ENCODE data around the gene SFXN4. TPM values are rescaled to one million over a fixed set of nuclear protein-coding genes. Genes with fewer than 3 reads are reported as not detected.

The SFXN4 gene
- total RNA-seq, 2 donors from 2014 or later = 9.5 to 16.1 TPM

GRCh38 chr10:119120413-119120867 lies 45.1 kb downstream of the SFXN4 start:
- no peak overlapping the region for H3K4me3 ChIP-seq
- peaks cover 42% of the 10 kb centered on the region for H3K36me3 ChIP-seq
- H3K27ac ChIP-seq = no peak overlapping the region
- ATAC-seq (ENCODE audit: insufficient number of reproducible peaks, low FRiP score, low read depth) (no peak), DNase-seq (ENCODE audit: low spot score) (no peak)
- no peaks in the 10 kb centered on the region for H3K9me3 ChIP-seq
- no peaks in the 10 kb centered on the region for H3K4me1 ChIP-seq (ENCODE audit: control insufficient read depth in 1 of 2, low read depth in 2 of 2)
- no peaks in the 10 kb centered on the region for H3K27me3 ChIP-seq (replicated peaks; ENCODE audit: insufficient read depth)
- TF ChIP-seq, protein P1, sequence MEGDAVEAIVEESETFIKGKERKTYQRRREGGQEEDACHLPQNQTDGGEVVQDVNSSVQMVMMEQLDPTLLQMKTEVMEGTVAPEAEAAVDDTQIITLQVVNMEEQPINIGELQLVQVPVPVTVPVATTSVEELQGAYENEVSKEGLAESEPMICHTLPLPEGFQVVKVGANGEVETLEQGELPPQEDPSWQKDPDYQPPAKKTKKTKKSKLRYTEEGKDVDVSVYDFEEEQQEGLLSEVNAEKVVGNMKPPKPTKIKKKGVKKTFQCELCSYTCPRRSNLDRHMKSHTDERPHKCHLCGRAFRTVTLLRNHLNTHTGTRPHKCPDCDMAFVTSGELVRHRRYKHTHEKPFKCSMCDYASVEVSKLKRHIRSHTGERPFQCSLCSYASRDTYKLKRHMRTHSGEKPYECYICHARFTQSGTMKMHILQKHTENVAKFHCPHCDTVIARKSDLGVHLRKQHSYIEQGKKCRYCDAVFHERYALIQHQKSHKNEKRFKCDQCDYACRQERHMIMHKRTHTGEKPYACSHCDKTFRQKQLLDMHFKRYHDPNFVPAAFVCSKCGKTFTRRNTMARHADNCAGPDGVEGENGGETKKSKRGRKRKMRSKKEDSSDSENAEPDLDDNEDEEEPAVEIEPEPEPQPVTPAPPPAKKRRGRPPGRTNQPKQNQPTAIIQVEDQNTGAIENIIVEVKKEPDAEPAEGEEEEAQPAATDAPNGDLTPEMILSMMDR (IDR thresholded peaks at IDR 0.05) = no peak

- Histone ChIP-seq H3K27me3 (replicated peaks; ENCODE audit: insufficient read depth) (no peaks in the 10 kb centered on the region), H3K4me1 (ENCODE audit: control insufficient read depth in 1 of 2, low read depth in 2 of 2) (no peaks in the 10 kb centered on the region), H3K4me3 (no peak overlapping the region), H3K27ac (no peak overlapping the region), H3K9me3 (no peaks in the 10 kb centered on the region), H3K36me3 (peaks cover 40% of the 10 kb centered on the region)
- DNase-seq (ENCODE audit: low spot score) = no peak
- TF ChIP-seq, protein P1 (IDR thresholded peaks at IDR 0.05) = no peak
- no peak for ATAC-seq (ENCODE audit: insufficient number of reproducible peaks, low FRiP score, low read depth)
Measured at GRCh38 chr10:119119400-119119799, 46.1 kb downstream of the SFXN4 start.

DNA sequence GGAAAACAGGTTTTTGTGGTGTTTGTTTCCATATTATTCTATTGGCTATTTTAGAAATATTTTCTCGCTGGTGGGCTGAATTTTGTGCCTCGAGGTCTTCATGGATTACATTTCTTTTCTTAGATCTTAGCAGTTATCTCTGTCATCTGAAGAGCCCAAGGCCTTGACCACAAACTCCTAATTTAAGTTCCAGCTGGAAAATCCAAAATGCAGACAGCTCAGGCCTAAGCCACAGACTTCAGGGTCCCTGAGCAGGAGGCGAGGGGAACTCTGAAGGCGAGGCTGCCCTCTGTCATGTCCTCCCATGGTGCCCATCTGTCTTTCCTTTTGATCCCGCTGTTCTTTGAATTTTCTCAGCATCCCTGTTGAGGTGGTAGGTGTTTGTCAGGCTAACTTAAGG lies 47.3 kb downstream of the SFXN4 start:
- TF ChIP-seq, protein P1 (IDR thresholded peaks at IDR 0.05) = no peak
- H3K27me3 ChIP-seq (replicated peaks; ENCODE audit: insufficient read depth) = no peaks in the 10 kb centered on the region
- H3K4me1 ChIP-seq (ENCODE audit: control insufficient read depth in 1 of 2, low read depth in 2 of 2) = no peaks in the 10 kb centered on the region
- H3K27ac ChIP-seq = no peak overlapping the region
- ATAC-seq (ENCODE audit: insufficient number of reproducible peaks, low FRiP score, low read depth) (no peak), DNase-seq (ENCODE audit: low spot score) (no peak)
- H3K4me3 ChIP-seq = no peak overlapping the region
- H3K36me3 ChIP-seq = peaks cover 39% of the 10 kb centered on the region
- H3K9me3 ChIP-seq = no peaks in the 10 kb centered on the region

DNA sequence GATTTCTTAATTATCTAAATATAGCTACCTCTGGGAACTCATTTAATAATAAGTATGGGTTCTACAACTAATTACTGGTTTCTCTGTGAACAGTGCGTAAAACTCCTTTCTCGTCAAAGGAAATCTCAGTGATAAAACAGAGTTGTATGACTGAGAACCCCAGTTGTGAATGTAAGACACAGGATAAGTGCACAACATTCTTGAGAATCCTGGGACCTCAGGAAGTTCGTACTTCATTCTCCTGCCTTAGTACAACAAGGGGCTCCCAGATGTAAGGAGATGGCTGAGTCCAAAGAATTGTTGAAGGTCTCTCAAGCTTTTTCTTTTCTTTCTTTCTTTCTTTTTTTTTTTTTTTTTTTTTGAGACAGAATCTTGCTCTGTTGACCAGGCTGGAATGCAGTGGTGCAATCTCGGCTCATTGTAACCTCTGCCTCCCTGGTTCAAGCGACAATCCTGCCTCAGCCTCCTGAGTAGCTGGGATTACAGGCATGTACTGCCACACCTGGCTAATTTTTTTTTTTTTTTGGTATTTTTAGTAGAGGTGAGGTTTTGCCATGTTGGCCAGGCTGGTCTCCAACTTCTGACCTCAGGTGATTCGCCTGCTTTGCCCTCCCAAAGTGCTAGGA lies 49.1 kb downstream of the SFXN4 start:
- Histone ChIP-seq H3K27ac (no peak overlapping the region), H3K36me3 (peaks cover 32% of the 10 kb centered on the region)
- no peak for DNase-seq (ENCODE audit: low spot score)

DNA sequence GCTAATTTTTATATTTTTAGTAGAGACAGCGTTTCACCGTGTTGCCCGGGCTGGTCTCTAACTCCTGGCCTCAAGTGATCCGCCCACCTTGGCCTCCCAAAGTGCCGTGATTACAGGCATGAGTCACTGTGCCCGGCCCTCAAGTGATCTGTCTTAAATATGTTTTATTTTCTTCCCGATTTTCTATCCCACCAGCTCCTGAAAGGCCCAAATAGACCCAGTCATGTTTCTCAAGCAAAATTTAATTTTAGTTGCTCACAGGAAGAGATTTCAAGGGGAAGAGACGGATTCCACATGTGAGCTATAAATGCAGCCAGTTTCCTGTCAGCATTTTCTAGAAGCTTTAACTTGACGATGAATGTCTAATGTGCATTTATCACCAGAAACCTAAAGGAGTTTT lies 49.6 kb downstream of the SFXN4 start:
- TF ChIP-seq, protein P1 (IDR thresholded peaks at IDR 0.05) = no peak
- H3K4me3 ChIP-seq = no peak overlapping the region
- no peak for DNase-seq (ENCODE audit: low spot score)
- no peaks in the 10 kb centered on the region for H3K4me1 ChIP-seq (ENCODE audit: control insufficient read depth in 1 of 2, low read depth in 2 of 2)
- peaks cover 32% of the 10 kb centered on the region for H3K36me3 ChIP-seq
- H3K27me3 ChIP-seq (replicated peaks; ENCODE audit: insufficient read depth) = no peaks in the 10 kb centered on the region
- no peak for ATAC-seq (ENCODE audit: insufficient number of reproducible peaks, low FRiP score, low read depth)
- H3K9me3 ChIP-seq = no peaks in the 10 kb centered on the region
- H3K27ac ChIP-seq = no peak overlapping the region

More for the DNA sequence above, 49.1 kb downstream of the SFXN4 start:
- no peak for ATAC-seq (ENCODE audit: insufficient number of reproducible peaks, low FRiP score, low read depth)
- TF ChIP-seq, protein P1 (IDR thresholded peaks at IDR 0.05) = no peak
- Histone ChIP-seq H3K4me1 (ENCODE audit: control insufficient read depth in 1 of 2, low read depth in 2 of 2) (no peaks in the 10 kb centered on the region), H3K27me3 (replicated peaks; ENCODE audit: insufficient read depth) (no peaks in the 10 kb centered on the region), H3K9me3 (no peaks in the 10 kb centered on the region), H3K4me3 (no peak overlapping the region)
